Panc1 (cell line): ENCODE measurements around the gene PDE9A. TPM values are rescaled to one million over a fixed set of nuclear protein-coding genes. Genes with fewer than 3 reads are reported as not detected.

Experiments used
- ATAC-seq: fragments of 200-7000 bp; cut with Tn5 transposase; 2 replicates; pipeline ENCODE4 v1.9.1; 2020; ENCODE audit warnings: mild to moderate bottlenecking, moderate library complexity
- BruUV-seq: library from RNA; stranded (reverse); fragments of 400-500 nt; replicated peaks from 2 replicates; lab custom pipeline; 2021; lab: Mats Ljungman, UMichigan
- CTCF ChIA-PET: fragments of 300-600 bp; sonication (Branson Sonifier 250); formaldehyde crosslinking; loops from one replicate; lab custom pipeline; 2022; ENCODE audit warnings: antibody characterized with exemption; lab: Charles Lee
- POLR2A ChIA-PET: fragments of 300-600 bp; sonication (Branson Sonifier 250); formaldehyde crosslinking; loops from one replicate; lab custom pipeline; 2022; ENCODE audit warnings: antibody characterized with exemption; lab: Charles Lee
- DNase-seq: peaks from one replicate; pipeline ENCODE4 v3.0.0-alpha.2; 2010; ENCODE audit warnings: low read depth, low spot score
- H3K27ac ChIP-seq: 2 replicates; pipeline ENCODE4 v1.5.1; 2011; ENCODE audit warnings: mild to moderate bottlenecking, low read length, inconsistent platforms
- H3K27me3 ChIP-seq: fragments of 200-500 bp; sonication (Bioruptor generic); 2 replicates; pipeline ENCODE4 v1.6.0; 2014; ENCODE audit warnings: low read length, inconsistent platforms; ENCODE audit not compliant: control insufficient read depth, insufficient read depth
- H3K36me3 ChIP-seq: fragments of 200-500 bp; sonication (Bioruptor generic); 2 replicates; pipeline ENCODE4 v1.5.1; 2014; ENCODE audit warnings: inconsistent platforms, mild to moderate bottlenecking, low read length, moderate library complexity; ENCODE audit not compliant: control insufficient read depth, insufficient read depth
- H3K4me1 ChIP-seq: 2 replicates; pipeline ENCODE4 v1.5.1; 2011; ENCODE audit warnings: inconsistent platforms, mild to moderate bottlenecking, low read length, moderate library complexity; ENCODE audit not compliant: control insufficient read depth, insufficient read depth
- H3K4me3 ChIP-seq, 2 experiments: 2 replicates each; pipeline ENCODE4 v1.5.1; 2011 to 2012; ENCODE audit warnings: low read depth in 2 of 2, low read length in 2 of 2, mild to moderate bottlenecking in 2 of 2, inconsistent platforms in 1 of 2, moderate library complexity in 1 of 2
- H3K9me3 ChIP-seq: fragments of 200-500 bp; sonication (Bioruptor generic); 2 replicates; pipeline ENCODE4 v1.5.1; 2014; ENCODE audit warnings: low read depth, mild to moderate bottlenecking, inconsistent platforms, low read length, moderate library complexity; ENCODE audit not compliant: control insufficient read depth, insufficient read depth
- POLR2AphosphoS5 ChIP-seq: IDR thresholded peaks from 2 replicates; pipeline ENCODE4 v1.6.1; 2012; ENCODE audit warnings: mild to moderate bottlenecking, low read depth, low read length, moderate library complexity
- SIN3A ChIP-seq: IDR thresholded peaks from 2 replicates; pipeline ENCODE4 v1.6.1; 2012; ENCODE audit warnings: low read depth, mild to moderate bottlenecking, low read length, moderate library complexity, borderline replicate concordance; ENCODE audit not compliant: insufficient read depth
- TCF7L2 ChIP-seq: IDR thresholded peaks from 2 replicates; pipeline ENCODE4 v1.6.1; 2011; ENCODE audit warnings: mild to moderate bottlenecking, low read depth, low read length, inconsistent platforms
- in situ Hi-C: cut with HindIII; loops from 2 replicates; pipeline ENCODE4 v1.10.0; 2016; ENCODE audit warnings: low sequenced_read_pairs, low pct_unique_long_range_greater_than_20kb
- intact Hi-C: fragments of 100-400 bp; cut with micrococcal nuclease; formaldehyde crosslinking; loops from one replicate; pipeline ENCODE4 v1.10.0; 2022; ENCODE audit not compliant: unreplicated experiment
- total RNA-seq: library from RNA; stranded (reverse); gene quantifications from one replicate; pipeline ENCODE4 v1.2.1, GENCODE V29; 2021; ENCODE audit not compliant: unreplicated experiment
- TF ChIP-seq, protein P1 (sequence below), 2 experiments: IDR thresholded peaks; 2 replicates each; pipeline ENCODE4 v1.6.1; 2011 to 2012; ENCODE audit warnings: low read depth in 2 of 2, control low read depth in 1 of 2, low read length in 1 of 2, mild to moderate bottlenecking in 1 of 2, moderate library complexity in 1 of 2; ENCODE audit not compliant: insufficient read depth in 1 of 2
- TF ChIP-seq, protein P2 (sequence below): fragments of 450-650 bp; IDR thresholded peaks from 2 replicates; pipeline ENCODE4 v1.5.1; 2017; ENCODE audit warnings: mild to moderate bottlenecking

The PDE9A gene
- total RNA-seq, 1 experiment from 2014 or later: 0.72 TPM

DNA sequence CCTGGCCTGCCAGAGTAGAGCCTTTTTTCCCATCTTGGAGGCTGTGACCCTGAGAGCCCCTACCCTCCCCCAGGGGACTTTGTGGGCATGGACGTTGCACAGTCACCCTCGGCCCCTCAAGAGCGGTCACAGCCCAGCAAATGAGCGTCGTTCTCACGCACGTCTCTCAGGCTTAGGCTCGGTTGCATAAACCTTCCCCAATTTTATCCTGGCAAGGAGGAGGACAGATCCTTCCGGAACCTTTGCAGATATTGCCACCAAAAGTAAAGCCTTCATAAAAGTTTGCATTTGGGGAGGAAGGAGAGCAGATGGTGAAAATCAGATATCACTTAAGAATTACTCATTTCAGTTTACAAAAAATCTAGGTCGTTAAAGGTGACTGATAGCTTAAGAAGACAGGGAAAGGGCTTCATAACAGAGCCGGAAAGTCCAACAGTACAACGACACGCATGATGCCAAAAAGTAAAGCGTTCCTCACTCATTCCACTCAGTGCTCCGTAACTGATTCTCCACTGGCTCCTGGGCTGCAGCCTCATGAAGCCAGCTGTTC is 29.3 kb downstream of the PDE9A start:
- ChIA-PET POLR2A (no interaction called here), CTCF (no interaction called here)
- in situ Hi-C loops: no loop called here
- TF ChIP-seq POLR2AphosphoS5 (no peak), SIN3A (no peak), TCF7L2 (no peak)
- TF ChIP-seq, protein P1, sequence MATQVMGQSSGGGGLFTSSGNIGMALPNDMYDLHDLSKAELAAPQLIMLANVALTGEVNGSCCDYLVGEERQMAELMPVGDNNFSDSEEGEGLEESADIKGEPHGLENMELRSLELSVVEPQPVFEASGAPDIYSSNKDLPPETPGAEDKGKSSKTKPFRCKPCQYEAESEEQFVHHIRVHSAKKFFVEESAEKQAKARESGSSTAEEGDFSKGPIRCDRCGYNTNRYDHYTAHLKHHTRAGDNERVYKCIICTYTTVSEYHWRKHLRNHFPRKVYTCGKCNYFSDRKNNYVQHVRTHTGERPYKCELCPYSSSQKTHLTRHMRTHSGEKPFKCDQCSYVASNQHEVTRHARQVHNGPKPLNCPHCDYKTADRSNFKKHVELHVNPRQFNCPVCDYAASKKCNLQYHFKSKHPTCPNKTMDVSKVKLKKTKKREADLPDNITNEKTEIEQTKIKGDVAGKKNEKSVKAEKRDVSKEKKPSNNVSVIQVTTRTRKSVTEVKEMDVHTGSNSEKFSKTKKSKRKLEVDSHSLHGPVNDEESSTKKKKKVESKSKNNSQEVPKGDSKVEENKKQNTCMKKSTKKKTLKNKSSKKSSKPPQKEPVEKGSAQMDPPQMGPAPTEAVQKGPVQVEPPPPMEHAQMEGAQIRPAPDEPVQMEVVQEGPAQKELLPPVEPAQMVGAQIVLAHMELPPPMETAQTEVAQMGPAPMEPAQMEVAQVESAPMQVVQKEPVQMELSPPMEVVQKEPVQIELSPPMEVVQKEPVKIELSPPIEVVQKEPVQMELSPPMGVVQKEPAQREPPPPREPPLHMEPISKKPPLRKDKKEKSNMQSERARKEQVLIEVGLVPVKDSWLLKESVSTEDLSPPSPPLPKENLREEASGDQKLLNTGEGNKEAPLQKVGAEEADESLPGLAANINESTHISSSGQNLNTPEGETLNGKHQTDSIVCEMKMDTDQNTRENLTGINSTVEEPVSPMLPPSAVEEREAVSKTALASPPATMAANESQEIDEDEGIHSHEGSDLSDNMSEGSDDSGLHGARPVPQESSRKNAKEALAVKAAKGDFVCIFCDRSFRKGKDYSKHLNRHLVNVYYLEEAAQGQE (IDR thresholded peaks at IDR 0.05; ENCODE audit: insufficient read depth in 1 of 2, low read depth in 2 of 2, low read length in 1 of 2): no peak
- TF ChIP-seq, protein P2, sequence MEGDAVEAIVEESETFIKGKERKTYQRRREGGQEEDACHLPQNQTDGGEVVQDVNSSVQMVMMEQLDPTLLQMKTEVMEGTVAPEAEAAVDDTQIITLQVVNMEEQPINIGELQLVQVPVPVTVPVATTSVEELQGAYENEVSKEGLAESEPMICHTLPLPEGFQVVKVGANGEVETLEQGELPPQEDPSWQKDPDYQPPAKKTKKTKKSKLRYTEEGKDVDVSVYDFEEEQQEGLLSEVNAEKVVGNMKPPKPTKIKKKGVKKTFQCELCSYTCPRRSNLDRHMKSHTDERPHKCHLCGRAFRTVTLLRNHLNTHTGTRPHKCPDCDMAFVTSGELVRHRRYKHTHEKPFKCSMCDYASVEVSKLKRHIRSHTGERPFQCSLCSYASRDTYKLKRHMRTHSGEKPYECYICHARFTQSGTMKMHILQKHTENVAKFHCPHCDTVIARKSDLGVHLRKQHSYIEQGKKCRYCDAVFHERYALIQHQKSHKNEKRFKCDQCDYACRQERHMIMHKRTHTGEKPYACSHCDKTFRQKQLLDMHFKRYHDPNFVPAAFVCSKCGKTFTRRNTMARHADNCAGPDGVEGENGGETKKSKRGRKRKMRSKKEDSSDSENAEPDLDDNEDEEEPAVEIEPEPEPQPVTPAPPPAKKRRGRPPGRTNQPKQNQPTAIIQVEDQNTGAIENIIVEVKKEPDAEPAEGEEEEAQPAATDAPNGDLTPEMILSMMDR: no peak
- ATAC-seq (no peak), DNase-seq (no peak)
- Histone ChIP-seq H3K9me3 (no peaks in the 10 kb centered on the region), H3K4me1 (no peaks in the 10 kb centered on the region), H3K27ac (no peak overlapping the region), H3K27me3 (no peaks in the 10 kb centered on the region; the same call in 1 of the 2 replicates), H3K4me3 (no peak overlapping the region), H3K36me3 (no peaks in the 10 kb centered on the region)
- intact Hi-C loops: no loop called here
- BruUV-seq: no TSS peak

DNA sequence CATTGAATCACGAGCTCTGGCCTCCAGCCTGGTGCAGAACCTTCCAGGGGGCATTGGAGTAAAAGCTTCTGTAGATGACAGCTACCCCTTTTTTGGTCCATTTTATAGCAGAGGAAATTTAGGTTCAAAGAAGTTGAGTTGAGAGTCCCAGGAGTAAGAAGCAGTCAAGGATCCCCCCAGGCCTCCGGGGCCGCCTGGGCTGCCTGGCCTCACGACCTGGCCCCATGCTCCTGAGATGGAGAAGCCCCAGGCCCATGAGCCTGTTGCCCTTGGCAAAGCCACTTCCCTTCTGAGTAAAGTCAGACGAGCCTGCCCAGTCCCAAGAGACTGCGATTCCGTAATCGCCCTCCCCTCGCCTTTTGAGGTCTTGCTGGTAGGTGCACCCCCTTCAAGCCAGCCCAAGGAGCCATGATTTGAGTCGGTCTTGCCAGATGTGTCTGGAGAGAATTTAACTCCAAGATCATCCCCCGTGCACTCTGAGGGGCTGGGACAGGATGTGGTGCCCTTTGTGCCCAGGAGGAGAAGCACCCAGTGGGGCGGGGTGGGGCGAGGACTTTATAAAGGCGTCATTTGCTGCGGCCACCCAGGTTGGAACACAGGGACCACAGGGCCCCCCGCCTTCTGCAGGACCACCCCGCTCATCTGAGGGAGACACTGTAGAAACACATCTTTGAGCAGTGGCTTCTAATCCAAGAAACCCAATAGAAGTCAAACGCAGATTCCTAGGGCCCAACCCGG is 30.1 kb downstream of the PDE9A start:
- ChIA-PET POLR2A (no interaction called here), CTCF (no interaction called here)
- Histone ChIP-seq H3K27ac (no peak overlapping the region), H3K4me3 (no peak overlapping the region), H3K9me3 (no peaks in the 10 kb centered on the region), H3K4me1 (no peaks in the 10 kb centered on the region), H3K36me3 (no peaks in the 10 kb centered on the region), H3K27me3 (no peaks in the 10 kb centered on the region; the same call in 1 of the 2 replicates)
- DNase-seq (no peak), ATAC-seq (no peak)
- in situ Hi-C loops: no loop called here
- intact Hi-C loops: no loop called here
- TF ChIP-seq, protein P1 (IDR thresholded peaks at IDR 0.05; ENCODE audit: insufficient read depth in 1 of 2, low read depth in 2 of 2, low read length in 1 of 2): no peak
- TF ChIP-seq, protein P2: no peak
- TF ChIP-seq TCF7L2 (no peak), SIN3A (no peak), POLR2AphosphoS5 (no peak)
- no TSS peak for BruUV-seq
